Measurements from ENCODE around the gene UPK3BL2.
"Not testable (repeated sequence)": the region's sequence is repeated elsewhere in the genome, so short reads cannot be mapped to it uniquely, and the experiment has no call there.

DNA sequence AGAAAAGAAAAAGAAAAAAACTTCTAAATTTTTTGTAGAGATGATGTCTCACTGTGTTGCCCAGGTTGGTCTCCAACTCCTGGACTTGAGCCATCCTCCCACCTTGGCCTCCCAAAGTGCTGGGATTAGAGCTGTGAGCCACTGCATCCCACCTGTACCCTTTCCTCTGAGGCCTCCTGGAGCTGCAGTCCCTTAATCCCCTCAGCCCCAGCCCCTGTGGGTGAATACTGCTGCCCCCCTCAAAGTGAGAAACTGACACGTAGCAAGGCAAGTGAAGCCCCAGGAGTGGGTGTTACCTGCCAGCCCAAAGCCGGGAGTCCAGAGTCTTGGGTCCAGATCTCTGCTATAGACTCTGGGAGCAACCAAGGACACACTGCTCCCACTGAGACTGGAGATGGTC, 18.7 kb downstream of the UPK3BL2 start:
- TF ChIP-seq EZH2 (IDR thresholded peaks at IDR 0.05); FOXP2 (optimal IDR thresholded peaks at IDR 0.05; ENCODE audit: control extremely low read depth, extremely low read length, insufficient read depth); POLR2AphosphoS5 (IDR thresholded peaks at IDR 0.05; ENCODE audit: borderline replicate concordance, low read depth, low read length): not testable (repeated sequence)
